Measurements from ENCODE around the gene PROM2. TPM values are rescaled to one million over a fixed set of nuclear protein-coding genes. Genes with fewer than 3 reads are reported as not detected.

Gene PROM2
- total RNA-seq, 1 donor from 2014 or later: 1.7 TPM

DNA sequence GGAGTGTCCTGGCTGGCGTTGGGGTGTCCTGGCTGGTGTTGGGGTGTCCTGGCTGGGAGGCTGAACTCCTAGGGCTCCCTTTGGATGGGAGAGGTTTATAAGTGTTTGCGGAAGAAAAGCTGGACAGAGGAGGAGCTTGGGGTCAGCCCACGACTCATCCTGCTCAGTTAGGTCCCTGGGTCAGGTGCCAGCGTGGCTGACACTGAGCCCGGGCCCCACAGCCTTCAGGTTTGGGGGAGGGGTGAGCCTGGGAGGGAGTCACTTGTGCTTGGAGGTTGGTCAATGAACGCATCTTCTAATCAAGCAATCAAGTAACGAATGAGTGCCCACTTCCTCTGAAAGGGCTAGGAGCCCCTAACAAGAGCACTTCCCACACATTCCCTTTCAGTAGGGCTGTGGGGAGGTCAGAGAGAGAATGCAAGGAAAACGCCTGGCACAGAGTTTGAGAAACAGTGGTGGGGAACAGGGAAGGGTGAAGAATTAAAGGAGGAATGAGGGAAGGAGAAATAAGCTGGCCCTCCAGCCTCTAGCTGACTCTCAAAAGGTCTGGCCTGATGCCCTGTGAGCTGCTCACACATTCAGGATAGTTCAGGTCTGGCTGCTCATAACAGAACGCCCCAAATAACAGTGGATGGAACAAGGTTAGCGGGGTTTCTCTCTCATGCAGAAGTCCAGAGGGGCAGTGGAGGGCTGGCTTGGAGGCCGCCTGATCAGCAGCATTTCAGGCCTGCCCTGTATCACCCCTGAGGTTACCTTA is 23.6 kb downstream of the PROM2 start:
- TF ChIP-seq, protein P1, sequence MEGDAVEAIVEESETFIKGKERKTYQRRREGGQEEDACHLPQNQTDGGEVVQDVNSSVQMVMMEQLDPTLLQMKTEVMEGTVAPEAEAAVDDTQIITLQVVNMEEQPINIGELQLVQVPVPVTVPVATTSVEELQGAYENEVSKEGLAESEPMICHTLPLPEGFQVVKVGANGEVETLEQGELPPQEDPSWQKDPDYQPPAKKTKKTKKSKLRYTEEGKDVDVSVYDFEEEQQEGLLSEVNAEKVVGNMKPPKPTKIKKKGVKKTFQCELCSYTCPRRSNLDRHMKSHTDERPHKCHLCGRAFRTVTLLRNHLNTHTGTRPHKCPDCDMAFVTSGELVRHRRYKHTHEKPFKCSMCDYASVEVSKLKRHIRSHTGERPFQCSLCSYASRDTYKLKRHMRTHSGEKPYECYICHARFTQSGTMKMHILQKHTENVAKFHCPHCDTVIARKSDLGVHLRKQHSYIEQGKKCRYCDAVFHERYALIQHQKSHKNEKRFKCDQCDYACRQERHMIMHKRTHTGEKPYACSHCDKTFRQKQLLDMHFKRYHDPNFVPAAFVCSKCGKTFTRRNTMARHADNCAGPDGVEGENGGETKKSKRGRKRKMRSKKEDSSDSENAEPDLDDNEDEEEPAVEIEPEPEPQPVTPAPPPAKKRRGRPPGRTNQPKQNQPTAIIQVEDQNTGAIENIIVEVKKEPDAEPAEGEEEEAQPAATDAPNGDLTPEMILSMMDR (IDR thresholded peaks at IDR 0.05): no peak
- Mint-ChIP-seq H3K36me3 (ENCODE audit: low read depth) (no peaks in the 10 kb centered on the region), H3K27me3 (ENCODE audit: low read depth) (peaks cover 28% of the 10 kb centered on the region), H3K9me3 (ENCODE audit: low read depth) (no peaks in the 10 kb centered on the region), H3K27ac (ENCODE audit: unreplicated experiment) (no peak overlapping the region), H3K4me3 (ENCODE audit: unreplicated experiment) (no peak overlapping the region), H3K4me1 (ENCODE audit: low read depth) (no peaks in the 10 kb centered on the region)
- DNase-seq (ENCODE audit: low spot score): no peak

DNA sequence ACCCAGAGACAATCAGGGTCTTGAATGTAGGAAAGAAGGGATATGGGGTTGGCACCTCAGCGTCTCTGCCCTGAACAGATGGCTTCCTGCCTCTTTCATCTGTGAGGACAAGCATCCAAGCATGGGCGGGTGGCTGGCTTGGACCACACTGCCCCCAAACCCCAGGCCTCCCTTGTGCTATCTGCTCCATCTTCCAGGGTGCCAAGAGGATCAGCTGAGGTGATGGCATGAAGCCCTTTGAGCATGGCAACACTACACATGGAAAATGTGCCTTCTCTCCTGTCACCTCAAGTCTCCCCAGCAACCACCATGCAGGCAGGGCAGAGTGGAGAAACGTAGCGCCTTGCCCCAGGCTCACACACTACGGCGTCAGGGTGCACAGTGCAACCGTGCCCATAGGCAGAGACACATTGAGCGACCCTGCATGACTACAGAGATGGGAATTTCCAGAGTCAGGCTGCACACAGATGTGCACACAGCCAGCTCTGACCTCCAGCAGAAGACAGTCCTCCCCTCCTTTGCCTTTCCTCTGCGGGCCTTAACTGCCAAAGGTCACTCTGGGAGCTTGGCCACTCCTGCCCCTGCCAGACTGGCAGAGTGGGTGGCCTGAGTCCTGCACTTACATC is 24.4 kb downstream of the PROM2 start:
- Mint-ChIP-seq H3K36me3 (ENCODE audit: low read depth) (no peaks in the 10 kb centered on the region), H3K9me3 (ENCODE audit: low read depth) (no peaks in the 10 kb centered on the region), H3K4me1 (ENCODE audit: low read depth) (no peaks in the 10 kb centered on the region), H3K27me3 (ENCODE audit: low read depth) (peaks cover 34% of the 10 kb centered on the region), H3K4me3 (ENCODE audit: unreplicated experiment) (no peak overlapping the region), H3K27ac (ENCODE audit: unreplicated experiment) (no peak overlapping the region)
- no peak for DNase-seq (ENCODE audit: low spot score)
- TF ChIP-seq, protein P1 (IDR thresholded peaks at IDR 0.05): no peak

DNA sequence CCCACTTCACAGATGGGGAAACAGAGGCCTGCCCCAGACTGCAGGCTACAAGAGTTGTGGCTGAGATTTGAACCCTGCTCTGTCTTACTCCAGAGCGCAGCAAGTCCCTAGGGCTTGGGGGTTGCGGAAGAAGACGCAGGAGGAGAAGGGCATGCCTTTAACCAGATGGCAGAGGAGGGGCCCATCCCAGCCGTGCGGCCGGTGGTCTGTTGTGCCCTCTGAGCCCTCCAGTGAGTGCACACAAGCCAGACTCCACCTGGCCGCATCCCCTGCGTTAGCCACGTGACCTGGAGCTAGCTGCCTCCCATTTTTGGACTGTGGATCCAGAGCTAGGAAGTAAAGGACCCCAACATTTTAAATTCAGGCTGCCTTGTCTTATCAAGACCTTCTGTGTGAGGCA is 25.7 kb downstream of the PROM2 start:
- Mint-ChIP-seq H3K27me3 (ENCODE audit: low read depth) (peaks cover 34% of the 10 kb centered on the region), H3K4me3 (ENCODE audit: unreplicated experiment) (no peak overlapping the region), H3K4me1 (ENCODE audit: low read depth) (no peaks in the 10 kb centered on the region), H3K9me3 (ENCODE audit: low read depth) (no peaks in the 10 kb centered on the region), H3K27ac (ENCODE audit: unreplicated experiment) (no peak overlapping the region), H3K36me3 (ENCODE audit: low read depth) (no peaks in the 10 kb centered on the region)
- DNase-seq (ENCODE audit: low spot score): no peak
- TF ChIP-seq, protein P1 (IDR thresholded peaks at IDR 0.05): no peak

DNA sequence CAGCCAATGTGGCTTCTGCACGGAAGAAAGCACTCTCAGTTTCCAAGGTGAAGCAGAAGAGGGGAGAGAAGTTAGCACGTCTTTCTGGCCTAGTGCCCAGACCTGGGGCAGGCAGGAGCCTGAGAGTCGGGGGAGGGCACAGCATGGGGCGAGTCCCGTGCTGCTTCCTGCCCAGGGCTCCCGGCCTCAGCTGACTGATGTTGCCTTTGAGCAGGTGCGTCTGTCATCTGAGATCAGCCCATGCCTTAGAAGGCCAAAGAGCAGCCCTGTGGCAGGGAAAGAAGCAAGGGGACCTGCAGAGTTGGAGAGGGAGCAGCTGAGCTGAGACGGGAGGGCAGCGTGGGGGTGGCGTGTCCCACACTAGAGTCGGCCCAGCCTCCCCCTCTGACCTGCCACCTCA is 26.2 kb downstream of the PROM2 start:
- DNase-seq (ENCODE audit: low spot score): no peak
- peaks cover 32% of the 10 kb centered on the region for H3K27me3 Mint-ChIP-seq (ENCODE audit: low read depth)
- H3K36me3 Mint-ChIP-seq (ENCODE audit: low read depth): no peaks in the 10 kb centered on the region
- H3K9me3 Mint-ChIP-seq (ENCODE audit: low read depth): no peaks in the 10 kb centered on the region
- no peak overlapping the region for H3K4me3 Mint-ChIP-seq (ENCODE audit: unreplicated experiment)
- TF ChIP-seq, protein P1 (IDR thresholded peaks at IDR 0.05): no peak
- no peaks in the 10 kb centered on the region for H3K4me1 Mint-ChIP-seq (ENCODE audit: low read depth)
- no peak overlapping the region for H3K27ac Mint-ChIP-seq (ENCODE audit: unreplicated experiment)

DNA sequence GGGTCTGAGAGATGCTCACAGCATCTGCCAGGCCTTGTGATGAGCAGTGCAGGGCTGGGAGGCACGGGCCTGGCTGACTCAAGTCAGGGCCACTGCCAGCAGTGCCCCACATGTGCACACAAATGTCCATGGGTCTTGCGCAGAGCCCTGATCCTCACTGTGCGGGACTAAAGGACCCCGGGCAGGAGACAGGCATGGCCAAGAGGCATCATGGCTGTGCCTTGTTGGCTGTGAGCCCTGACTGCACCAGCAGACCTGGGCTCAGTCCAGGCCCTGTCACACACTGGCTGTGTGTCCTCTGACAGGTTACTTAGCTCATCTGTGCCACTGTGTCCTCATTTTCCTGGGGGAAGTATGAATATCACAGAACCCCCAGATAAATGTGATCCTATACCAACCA is 26.9 kb downstream of the PROM2 start:
- DNase-seq (ENCODE audit: low spot score): no peak
- no peaks in the 10 kb centered on the region for H3K4me1 Mint-ChIP-seq (ENCODE audit: low read depth)
- H3K36me3 Mint-ChIP-seq (ENCODE audit: low read depth): no peaks in the 10 kb centered on the region
- TF ChIP-seq, protein P1 (IDR thresholded peaks at IDR 0.05): no peak
- H3K9me3 Mint-ChIP-seq (ENCODE audit: low read depth): no peaks in the 10 kb centered on the region
- no peak overlapping the region for H3K4me3 Mint-ChIP-seq (ENCODE audit: unreplicated experiment)
- peaks cover 28% of the 10 kb centered on the region for H3K27me3 Mint-ChIP-seq (ENCODE audit: low read depth)
- H3K27ac Mint-ChIP-seq (ENCODE audit: unreplicated experiment): no peak overlapping the region

All from chondrocyte (in vitro differentiated cells).